ENCODE data around the gene TBCE. TPM values are rescaled to one million over a fixed set of nuclear protein-coding genes. Genes with fewer than 3 reads are reported as not detected.

Gene TBCE
- total and polyA plus RNA-seq, 9 of the 15 experiments (the other 6 are each of a cell fraction or from before 2014, with no cell fraction given) = 52.6 to 92.1 (median 82.1) TPM

- CTCF ChIA-PET (ENCODE audit: low intra/inter-chr PET ratio) = no interaction called here
- Histone ChIP-seq H3K9me1 (ENCODE audit: control insufficient read depth, insufficient read depth, low read length) (no peaks in the 10 kb centered on the region), H3K4me1 (replicated peaks in 1 of 2; ENCODE audit: control insufficient read depth in 2 of 2, insufficient read depth in 2 of 2, low read length in 2 of 2) (no peaks in the 10 kb centered on the region), H3K9me3 (replicated peaks; ENCODE audit: control insufficient read depth, insufficient read depth, low read depth, low read length) (no peaks in the 10 kb centered on the region), H3K36me3 (ENCODE audit: control insufficient read depth, insufficient read depth, low read length) (peaks cover 45% of the 10 kb centered on the region; the same call in 2 of the 3 replicates), H3K9ac (ENCODE audit: insufficient read depth in 1 of 2, low read depth in 2 of 2, low read length in 2 of 2) (no peak overlapping the region), H3K27me3 (ENCODE audit: control insufficient read depth in 2 of 2, insufficient read depth in 2 of 2, low read length in 2 of 2) (no peaks in the 10 kb centered on the region), H3K4me3 (no peak overlapping the region), H3K27ac (ENCODE audit: extremely low read depth, low read depth, low read length) (no peak overlapping the region), H4K20me1 (replicated peaks; ENCODE audit: control insufficient read depth, insufficient read depth, low read length) (no peaks in the 10 kb centered on the region), H2AFZ (ENCODE audit: low read depth, low read length) (no peak overlapping the region), H3K4me2 (ENCODE audit: insufficient read depth, low read length) (no peak overlapping the region), H3K79me2 (ENCODE audit: control insufficient read depth, insufficient read depth, low read length) (no peaks in the 10 kb centered on the region)
- BruUV-seq (replicated peaks) = no TSS peak
- intact Hi-C loops (cut with micrococcal nuclease) (no loop called here), in situ Hi-C loops (cut with MboI) (no loop called here)
- WGBS (ENCODE audit: insufficient coverage, low coverage, missing lambda C conversion rate) = 80% methylated on average over 6 of the region's 6 CpGs
- TF ChIP-seq HMG20B (CRISPR knock-in tag; IDR thresholded peaks at IDR 0.05) (no peak), ATF7 (IDR thresholded peaks at IDR 0.05) (no peak), ZNF354B (CRISPR knock-in tag; IDR thresholded peaks at IDR 0.05) (no peak), E2F4 (CRISPR knock-in tag; IDR thresholded peaks at IDR 0.05; ENCODE audit: low read depth) (no peak), CEBPG (CRISPR knock-in tag; IDR thresholded peaks at IDR 0.05) (no peak), CEBPG (tag; conservative IDR thresholded peaks at IDR 0.05 in 1 of 2, IDR thresholded peaks at IDR 0.05 in 1 of 2) (no peak), BACH1 (tag; IDR thresholded peaks at IDR 0.05) (no peak), BRF1 (IDR thresholded peaks at IDR 0.05; ENCODE audit: borderline replicate concordance, extremely low read depth, insufficient read length) (no peak)
- TF ChIP-seq, protein P1, sequence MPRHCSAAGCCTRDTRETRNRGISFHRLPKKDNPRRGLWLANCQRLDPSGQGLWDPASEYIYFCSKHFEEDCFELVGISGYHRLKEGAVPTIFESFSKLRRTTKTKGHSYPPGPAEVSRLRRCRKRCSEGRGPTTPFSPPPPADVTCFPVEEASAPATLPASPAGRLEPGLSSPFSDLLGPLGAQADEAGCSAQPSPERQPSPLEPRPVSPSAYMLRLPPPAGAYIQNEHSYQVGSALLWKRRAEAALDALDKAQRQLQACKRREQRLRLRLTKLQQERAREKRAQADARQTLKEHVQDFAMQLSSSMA (CRISPR knock-in tag; IDR thresholded peaks at IDR 0.05) = no peak
- TF ChIP-seq, protein P2, sequence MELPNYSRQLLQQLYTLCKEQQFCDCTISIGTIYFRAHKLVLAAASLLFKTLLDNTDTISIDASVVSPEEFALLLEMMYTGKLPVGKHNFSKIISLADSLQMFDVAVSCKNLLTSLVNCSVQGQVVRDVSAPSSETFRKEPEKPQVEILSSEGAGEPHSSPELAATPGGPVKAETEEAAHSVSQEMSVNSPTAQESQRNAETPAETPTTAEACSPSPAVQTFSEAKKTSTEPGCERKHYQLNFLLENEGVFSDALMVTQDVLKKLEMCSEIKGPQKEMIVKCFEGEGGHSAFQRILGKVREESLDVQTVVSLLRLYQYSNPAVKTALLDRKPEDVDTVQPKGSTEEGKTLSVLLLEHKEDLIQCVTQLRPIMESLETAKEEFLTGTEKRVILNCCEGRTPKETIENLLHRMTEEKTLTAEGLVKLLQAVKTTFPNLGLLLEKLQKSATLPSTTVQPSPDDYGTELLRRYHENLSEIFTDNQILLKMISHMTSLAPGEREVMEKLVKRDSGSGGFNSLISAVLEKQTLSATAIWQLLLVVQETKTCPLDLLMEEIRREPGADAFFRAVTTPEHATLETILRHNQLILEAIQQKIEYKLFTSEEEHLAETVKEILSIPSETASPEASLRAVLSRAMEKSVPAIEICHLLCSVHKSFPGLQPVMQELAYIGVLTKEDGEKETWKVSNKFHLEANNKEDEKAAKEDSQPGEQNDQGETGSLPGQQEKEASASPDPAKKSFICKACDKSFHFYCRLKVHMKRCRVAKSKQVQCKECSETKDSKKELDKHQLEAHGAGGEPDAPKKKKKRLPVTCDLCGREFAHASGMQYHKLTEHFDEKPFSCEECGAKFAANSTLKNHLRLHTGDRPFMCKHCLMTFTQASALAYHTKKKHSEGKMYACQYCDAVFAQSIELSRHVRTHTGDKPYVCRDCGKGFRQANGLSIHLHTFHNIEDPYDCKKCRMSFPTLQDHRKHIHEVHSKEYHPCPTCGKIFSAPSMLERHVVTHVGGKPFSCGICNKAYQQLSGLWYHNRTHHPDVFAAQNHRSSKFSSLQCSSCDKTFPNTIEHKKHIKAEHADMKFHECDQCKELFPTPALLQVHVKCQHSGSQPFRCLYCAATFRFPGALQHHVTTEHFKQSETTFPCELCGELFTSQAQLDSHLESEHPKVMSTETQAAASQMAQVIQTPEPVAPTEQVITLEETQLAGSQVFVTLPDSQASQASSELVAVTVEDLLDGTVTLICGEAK (IDR thresholded peaks at IDR 0.05) = no peak
- TF ChIP-seq, protein P2 (CRISPR knock-in tag; IDR thresholded peaks at IDR 0.05) = no peak
- DNase-seq (ENCODE audit: extremely low read depth in 1 of 4, low spot score in 3 of 4) (no peak), FAIRE-seq (no peak), ATAC-seq (no peak)
- POLR2A ChIA-PET = interaction anchor here (0.6 kb wide), 1 partner anchor 458 kb away, joined by 3 read pairs; no protein-coding TSS in a partner anchor
Observed at GRCh38 chr1:235470741-235471439, 103.7 kb downstream of the TBCE start.
